Measurements from ENCODE around the gene HERC6. TPM values are rescaled to one million over a fixed set of nuclear protein-coding genes. Genes with fewer than 3 reads are reported as not detected.

Gene HERC6
- polyA plus RNA-seq, 1 donor from 2014 or later = 0.33 TPM

DNA sequence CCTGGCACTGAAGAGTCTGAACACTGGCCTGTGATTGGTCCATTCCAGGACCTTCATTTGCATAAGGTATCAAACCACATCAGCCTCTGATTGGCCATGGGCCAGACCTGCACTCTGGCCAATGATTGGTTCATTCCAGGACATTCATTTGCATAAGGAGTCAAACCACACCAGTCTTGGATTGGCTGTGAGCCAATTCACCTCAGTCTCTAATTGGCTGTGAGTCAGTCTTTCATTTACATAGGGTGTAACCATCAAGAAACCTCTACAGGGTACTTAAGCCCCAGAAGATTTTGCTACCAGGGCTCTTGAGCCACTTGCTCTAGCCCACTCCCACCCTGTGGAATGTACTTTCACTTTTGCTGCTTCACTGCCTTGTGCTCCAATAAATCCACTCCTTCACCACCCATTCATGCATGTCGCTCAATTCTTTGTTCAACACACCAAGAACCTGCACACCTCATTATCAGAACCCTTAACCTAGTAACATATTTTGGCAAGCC, 64.1 kb downstream of the HERC6 start:
- Histone ChIP-seq H2AFZ (ENCODE audit: low read depth, low read length) (no peak overlapping the region), H3K9me3 (ENCODE audit: low read length) (no peaks in the 10 kb centered on the region), H3F3A (ENCODE audit: insufficient read depth, low read length, poor library complexity, severe bottlenecking) (peaks cover 3% of the 10 kb centered on the region), H4K20me1 (ENCODE audit: insufficient read depth) (no peaks in the 10 kb centered on the region), H3K36me3 (ENCODE audit: insufficient read depth, low read length) (no peaks in the 10 kb centered on the region), H3K27ac (ENCODE audit: low read length) (no peak overlapping the region), H3K4me3 (ENCODE audit: low read length) (no peak overlapping the region), H3K27me3 (ENCODE audit: insufficient read depth, low read depth, low read length) (no peaks in the 10 kb centered on the region), H3K4me2 (ENCODE audit: low read length) (no peak overlapping the region), H3K9me2 (ENCODE audit: insufficient read depth, low read length) (no peaks in the 10 kb centered on the region), H3K79me2 (replicated peaks; ENCODE audit: insufficient read depth, low read length) (no peaks in the 10 kb centered on the region), H3K9ac (ENCODE audit: low read length) (no peak overlapping the region)
- TF ChIP-seq POLR2AphosphoS5 (IDR thresholded peaks at IDR 0.05) (no peak), TAF1 (IDR thresholded peaks at IDR 0.05; ENCODE audit: low read depth) (no peak), EP300 (conservative IDR thresholded peaks at IDR 0.05; ENCODE audit: poor library complexity, severe bottlenecking) (no peak), RAD21 (conservative IDR thresholded peaks at IDR 0.05) (no peak), EZH2 (IDR thresholded peaks at IDR 0.05; ENCODE audit: borderline replicate concordance, insufficient read depth, low read length, poor library complexity, severe bottlenecking) (no peak), CTCF (IDR thresholded peaks at IDR 0.05; ENCODE audit: poor library complexity, severe bottlenecking) (no peak), SMC3 (conservative IDR thresholded peaks at IDR 0.05; ENCODE audit: poor library complexity) (no peak), MXI1 (conservative IDR thresholded peaks at IDR 0.05; ENCODE audit: poor library complexity, severe bottlenecking) (no peak)
- TF ChIP-seq, protein P1, sequence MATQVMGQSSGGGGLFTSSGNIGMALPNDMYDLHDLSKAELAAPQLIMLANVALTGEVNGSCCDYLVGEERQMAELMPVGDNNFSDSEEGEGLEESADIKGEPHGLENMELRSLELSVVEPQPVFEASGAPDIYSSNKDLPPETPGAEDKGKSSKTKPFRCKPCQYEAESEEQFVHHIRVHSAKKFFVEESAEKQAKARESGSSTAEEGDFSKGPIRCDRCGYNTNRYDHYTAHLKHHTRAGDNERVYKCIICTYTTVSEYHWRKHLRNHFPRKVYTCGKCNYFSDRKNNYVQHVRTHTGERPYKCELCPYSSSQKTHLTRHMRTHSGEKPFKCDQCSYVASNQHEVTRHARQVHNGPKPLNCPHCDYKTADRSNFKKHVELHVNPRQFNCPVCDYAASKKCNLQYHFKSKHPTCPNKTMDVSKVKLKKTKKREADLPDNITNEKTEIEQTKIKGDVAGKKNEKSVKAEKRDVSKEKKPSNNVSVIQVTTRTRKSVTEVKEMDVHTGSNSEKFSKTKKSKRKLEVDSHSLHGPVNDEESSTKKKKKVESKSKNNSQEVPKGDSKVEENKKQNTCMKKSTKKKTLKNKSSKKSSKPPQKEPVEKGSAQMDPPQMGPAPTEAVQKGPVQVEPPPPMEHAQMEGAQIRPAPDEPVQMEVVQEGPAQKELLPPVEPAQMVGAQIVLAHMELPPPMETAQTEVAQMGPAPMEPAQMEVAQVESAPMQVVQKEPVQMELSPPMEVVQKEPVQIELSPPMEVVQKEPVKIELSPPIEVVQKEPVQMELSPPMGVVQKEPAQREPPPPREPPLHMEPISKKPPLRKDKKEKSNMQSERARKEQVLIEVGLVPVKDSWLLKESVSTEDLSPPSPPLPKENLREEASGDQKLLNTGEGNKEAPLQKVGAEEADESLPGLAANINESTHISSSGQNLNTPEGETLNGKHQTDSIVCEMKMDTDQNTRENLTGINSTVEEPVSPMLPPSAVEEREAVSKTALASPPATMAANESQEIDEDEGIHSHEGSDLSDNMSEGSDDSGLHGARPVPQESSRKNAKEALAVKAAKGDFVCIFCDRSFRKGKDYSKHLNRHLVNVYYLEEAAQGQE (IDR thresholded peaks at IDR 0.05; ENCODE audit: borderline replicate concordance) = no peak

GRCh38 chr4:88443486-88443885, 64.8 kb downstream of the HERC6 start:
- no peak overlapping the region for H3K27ac ChIP-seq (ENCODE audit: low read length)
- no peaks in the 10 kb centered on the region for H3K9me3 ChIP-seq (ENCODE audit: low read length)
- H4K20me1 ChIP-seq (ENCODE audit: insufficient read depth) = no peaks in the 10 kb centered on the region
- TF ChIP-seq EZH2 (IDR thresholded peaks at IDR 0.05; ENCODE audit: borderline replicate concordance, insufficient read depth, low read length, poor library complexity, severe bottlenecking) (no peak), TAF1 (IDR thresholded peaks at IDR 0.05; ENCODE audit: low read depth) (no peak), SMC3 (conservative IDR thresholded peaks at IDR 0.05; ENCODE audit: poor library complexity) (no peak), EP300 (conservative IDR thresholded peaks at IDR 0.05; ENCODE audit: poor library complexity, severe bottlenecking) (no peak), RAD21 (conservative IDR thresholded peaks at IDR 0.05) (no peak), POLR2AphosphoS5 (IDR thresholded peaks at IDR 0.05) (no peak), MXI1 (conservative IDR thresholded peaks at IDR 0.05; ENCODE audit: poor library complexity, severe bottlenecking) (no peak), CTCF (IDR thresholded peaks at IDR 0.05; ENCODE audit: poor library complexity, severe bottlenecking) (no peak)
- TF ChIP-seq, protein P1 (IDR thresholded peaks at IDR 0.05; ENCODE audit: borderline replicate concordance) = no peak
- no peak overlapping the region for H2AFZ ChIP-seq (ENCODE audit: low read depth, low read length)
- no peak overlapping the region for H3K9ac ChIP-seq (ENCODE audit: low read length)
- no peaks in the 10 kb centered on the region for H3K79me2 ChIP-seq (replicated peaks; ENCODE audit: insufficient read depth, low read length)
- H3K4me2 ChIP-seq (ENCODE audit: low read length) = no peak overlapping the region
- peaks cover 3% of the 10 kb centered on the region for H3F3A ChIP-seq (ENCODE audit: insufficient read depth, low read length, poor library complexity, severe bottlenecking)
- H3K9me2 ChIP-seq (ENCODE audit: insufficient read depth, low read length) = no peaks in the 10 kb centered on the region
- no peaks in the 10 kb centered on the region for H3K27me3 ChIP-seq (ENCODE audit: insufficient read depth, low read depth, low read length)
- H3K4me3 ChIP-seq (ENCODE audit: low read length) = no peak overlapping the region
- H3K36me3 ChIP-seq (ENCODE audit: insufficient read depth, low read length) = no peaks in the 10 kb centered on the region

Data from neural cell (in vitro differentiated cells).